Measurements from ENCODE around the gene TMPRSS15.

Gene TMPRSS15

DNA sequence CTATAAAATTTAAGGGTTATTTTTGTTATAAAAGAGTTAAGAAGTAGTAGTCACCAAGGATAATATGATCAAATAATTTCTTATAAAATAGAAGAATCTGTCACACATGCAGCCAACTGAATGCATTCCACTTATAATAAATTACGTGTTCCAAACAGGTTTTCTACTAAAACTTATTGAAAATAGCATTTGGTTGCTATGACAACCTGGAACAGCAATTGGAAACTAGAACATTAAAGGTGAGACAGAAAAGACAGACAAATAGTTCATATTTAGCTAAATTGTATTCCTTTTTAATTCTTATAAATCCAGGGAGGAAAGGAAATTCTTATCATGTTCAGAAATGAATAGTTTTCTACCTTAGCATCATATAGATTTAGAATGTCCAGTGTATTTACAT, 168.0 kb downstream of the TMPRSS15 start:
- H3K9me3 ChIP-seq (replicated peaks; ENCODE audit: low read length): no peaks in the 10 kb centered on the region
- H3K4me1 ChIP-seq (ENCODE audit: control insufficient read depth, insufficient read depth, low read length): no peaks in the 10 kb centered on the region
- no peak overlapping the region for H3K4me3 ChIP-seq (ENCODE audit: low read length)
- no peaks in the 10 kb centered on the region for H3K27me3 ChIP-seq (ENCODE audit: control insufficient read depth, insufficient read depth, low read length)
- H3K36me3 ChIP-seq (ENCODE audit: insufficient read depth, low read length): no peaks in the 10 kb centered on the region
- H3K4me2 ChIP-seq (ENCODE audit: low read length): no peak overlapping the region
- H3K9ac ChIP-seq (ENCODE audit: low read depth, low read length): no peak overlapping the region

DNA sequence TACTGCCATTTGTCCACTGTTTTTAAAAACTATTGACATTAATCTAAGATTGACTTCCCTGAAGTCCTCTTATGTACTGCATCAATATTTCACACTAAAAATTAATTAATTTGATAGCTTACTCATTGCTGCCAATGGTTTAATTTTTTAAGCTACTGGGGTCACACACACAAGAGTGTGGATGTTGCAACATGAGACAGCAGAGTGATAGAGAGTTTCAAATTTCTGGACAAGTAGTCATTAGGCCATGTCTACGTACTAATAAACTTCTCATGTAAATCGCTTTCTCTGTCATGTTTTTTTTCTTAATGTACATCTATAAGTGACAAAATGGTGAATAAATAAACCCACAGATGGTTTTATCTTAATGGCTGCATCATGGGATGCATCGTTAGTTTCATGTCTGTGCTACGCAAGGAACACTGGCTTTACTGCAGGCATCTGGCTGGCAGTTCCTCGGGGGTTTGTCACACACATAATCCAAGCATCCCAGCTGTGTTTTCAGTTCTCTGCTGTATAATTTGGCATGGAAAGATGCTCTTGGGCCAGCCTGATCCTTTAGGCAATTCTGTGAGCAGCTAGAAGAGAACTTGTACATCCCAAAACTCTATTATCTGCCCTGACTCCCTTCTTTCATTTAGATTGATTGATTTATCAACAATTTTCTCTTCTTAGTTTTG, 175.4 kb downstream of the TMPRSS15 start:
- H3K36me3 ChIP-seq (ENCODE audit: insufficient read depth, low read length): no peaks in the 10 kb centered on the region
- H3K4me2 ChIP-seq (ENCODE audit: low read length): no peak overlapping the region
- H3K4me3 ChIP-seq (ENCODE audit: low read length): no peak overlapping the region
- no peak overlapping the region for H3K9ac ChIP-seq (ENCODE audit: low read depth, low read length)
- H3K27me3 ChIP-seq (ENCODE audit: control insufficient read depth, insufficient read depth, low read length): no peaks in the 10 kb centered on the region
- H3K9me3 ChIP-seq (replicated peaks; ENCODE audit: low read length): no peaks in the 10 kb centered on the region
- H3K4me1 ChIP-seq (ENCODE audit: control insufficient read depth, insufficient read depth, low read length): no peaks in the 10 kb centered on the region

DNA sequence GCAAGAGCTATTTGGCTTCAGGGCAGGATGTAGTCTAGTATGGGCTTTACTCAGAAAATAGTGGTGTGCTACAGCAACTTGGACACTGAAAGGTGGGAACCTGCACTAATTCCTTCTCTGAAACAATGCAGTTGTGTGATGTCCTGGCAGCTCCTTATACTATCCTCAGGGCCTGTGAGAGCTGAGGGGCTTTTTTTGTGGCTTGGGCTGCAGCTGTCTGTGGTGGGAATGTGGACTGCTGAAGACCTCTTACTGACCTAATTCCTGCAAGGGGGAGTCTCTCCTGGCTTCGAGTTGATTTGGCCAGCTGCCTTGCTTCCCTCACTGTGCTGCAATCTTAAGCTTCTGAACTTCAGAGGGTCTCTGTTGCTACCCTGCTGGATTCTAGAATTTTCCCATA, 181.2 kb downstream of the TMPRSS15 start:
- Histone ChIP-seq H3K27me3 (ENCODE audit: control insufficient read depth, insufficient read depth, low read length) (no peaks in the 10 kb centered on the region), H3K4me2 (ENCODE audit: low read length) (no peak overlapping the region), H3K4me1 (ENCODE audit: control insufficient read depth, insufficient read depth, low read length) (no peaks in the 10 kb centered on the region), H3K9me3 (replicated peaks; ENCODE audit: low read length) (no peaks in the 10 kb centered on the region), H3K4me3 (ENCODE audit: low read length) (no peak overlapping the region), H3K9ac (ENCODE audit: low read depth, low read length) (no peak overlapping the region), H3K36me3 (ENCODE audit: insufficient read depth, low read length) (no peaks in the 10 kb centered on the region)

DNA sequence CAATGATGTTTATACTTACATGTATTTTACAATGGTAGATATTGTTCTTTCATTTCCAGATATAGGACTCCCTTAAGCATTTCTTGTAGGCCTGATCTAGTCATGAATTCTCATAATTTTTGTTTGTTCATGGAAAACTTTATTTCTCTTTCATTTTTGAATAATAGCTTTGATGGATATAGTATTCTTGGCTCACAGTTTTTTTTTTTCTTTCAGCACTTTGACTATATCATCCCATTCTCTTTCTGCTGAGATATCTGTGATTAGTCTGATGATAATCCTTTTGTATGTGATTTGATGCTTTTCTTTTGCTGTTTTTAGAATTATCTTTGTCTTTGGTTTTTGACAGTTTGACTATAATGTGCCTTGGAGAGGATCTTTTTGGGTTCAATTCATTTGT, 183.1 kb downstream of the TMPRSS15 start:
- Histone ChIP-seq H3K9me3 (replicated peaks; ENCODE audit: low read length) (no peaks in the 10 kb centered on the region), H3K27me3 (ENCODE audit: control insufficient read depth, insufficient read depth, low read length) (no peaks in the 10 kb centered on the region), H3K9ac (ENCODE audit: low read depth, low read length) (no peak overlapping the region), H3K4me1 (ENCODE audit: control insufficient read depth, insufficient read depth, low read length) (no peaks in the 10 kb centered on the region), H3K4me2 (ENCODE audit: low read length) (no peak overlapping the region), H3K36me3 (ENCODE audit: insufficient read depth, low read length) (no peaks in the 10 kb centered on the region), H3K4me3 (ENCODE audit: low read length) (no peak overlapping the region)

Measured in skeletal muscle satellite cell (primary cell).